Measurements from ENCODE around the gene MAGI1. TPM values are rescaled to one million over a fixed set of nuclear protein-coding genes. Genes with fewer than 3 reads are reported as not detected.
A peak's percentile ranks its signal among the peaks of the same experiment; 100 is the strongest.

MAGI1 gene
- polyA plus RNA-seq, 6 donors from 2014 or later: 0.08 TPM; not detected in 5

GRCh38 chr3:65485826-65486469, 552.8 kb downstream of the MAGI1 start:
- no peak overlapping the region for H3K4me3 Mint-ChIP-seq
- no peaks in the 10 kb centered on the region for H3K27me3 Mint-ChIP-seq
- H3K27ac Mint-ChIP-seq: no peak overlapping the region
- H3K9me3 Mint-ChIP-seq: peaks cover 0 to 4% (median 1%) of the 10 kb centered on the region in 7 donors
- no peaks in the 10 kb centered on the region for H3K4me1 Mint-ChIP-seq
- ATAC-seq (ENCODE audit: low read depth in 2 of 2): no peak
- no peaks in the 10 kb centered on the region for H3K36me3 Mint-ChIP-seq
- DNase-seq: no peak

GRCh38 chr3:65484964-65485363, 553.8 kb downstream of the MAGI1 start:
- no peak overlapping the region for H3K27ac Mint-ChIP-seq
- H3K4me3 Mint-ChIP-seq: no peak overlapping the region
- H3K27me3 Mint-ChIP-seq: no peaks in the 10 kb centered on the region
- H3K9me3 Mint-ChIP-seq: peaks cover 0 to 4% (median 1%) of the 10 kb centered on the region in 7 donors
- H3K36me3 Mint-ChIP-seq: no peaks in the 10 kb centered on the region
- H3K4me1 Mint-ChIP-seq: no peaks in the 10 kb centered on the region
- no peak for DNase-seq
- ATAC-seq (ENCODE audit: low read depth in 2 of 2): no peak

GRCh38 chr3:65483480-65483879, 555.2 kb downstream of the MAGI1 start:
- H3K4me1 Mint-ChIP-seq: no peaks in the 10 kb centered on the region
- no peak overlapping the region for H3K27ac Mint-ChIP-seq
- peak overlapping the region in 1 of 8 donors; percentile 51 for H3K4me3 Mint-ChIP-seq
- H3K9me3 Mint-ChIP-seq: peaks cover 0 to 4% (median 1%) of the 10 kb centered on the region in 7 donors
- H3K36me3 Mint-ChIP-seq: no peaks in the 10 kb centered on the region
- ATAC-seq (ENCODE audit: low read depth in 2 of 2) (no peak), DNase-seq (no peak)
- no peaks in the 10 kb centered on the region for H3K27me3 Mint-ChIP-seq

GRCh38 chr3:65483011-65483410, 555.7 kb downstream of the MAGI1 start:
- DNase-seq (no peak), ATAC-seq (ENCODE audit: low read depth in 2 of 2) (no peak)
- Mint-ChIP-seq H3K4me3 (no peak overlapping the region), H3K27me3 (no peaks in the 10 kb centered on the region), H3K27ac (no peak overlapping the region), H3K4me1 (no peaks in the 10 kb centered on the region), H3K9me3 (peaks cover 0 to 4% (median under 1%) of the 10 kb centered on the region in 7 donors), H3K36me3 (no peaks in the 10 kb centered on the region)

- Mint-ChIP-seq H3K27me3 (no peaks in the 10 kb centered on the region), H3K27ac (no peak overlapping the region), H3K36me3 (no peaks in the 10 kb centered on the region), H3K9me3 (peaks cover 0 to 4% (median 0%) of the 10 kb centered on the region in 7 donors), H3K4me1 (no peaks in the 10 kb centered on the region), H3K4me3 (no peak overlapping the region)
- DNase-seq: no peak
- no peak for ATAC-seq (ENCODE audit: low read depth in 2 of 2)
These were observed 557.6 kb downstream of the MAGI1 start for GRCh38 chr3:65481085-65481484.

GRCh38 chr3:65479990-65480389, 558.7 kb downstream of the MAGI1 start:
- no peak overlapping the region for H3K4me3 Mint-ChIP-seq
- no peak overlapping the region for H3K27ac Mint-ChIP-seq
- H3K27me3 Mint-ChIP-seq: no peaks in the 10 kb centered on the region
- no peaks in the 10 kb centered on the region for H3K36me3 Mint-ChIP-seq
- peaks cover 0 to 4% (median 0%) of the 10 kb centered on the region in 7 donors for H3K9me3 Mint-ChIP-seq
- H3K4me1 Mint-ChIP-seq: no peaks in the 10 kb centered on the region
- ATAC-seq (ENCODE audit: low read depth in 2 of 2) (no peak), DNase-seq (no peak)

- H3K9me3 Mint-ChIP-seq: peaks cover 0 to 4% (median 0%) of the 10 kb centered on the region in 7 donors
- no peak for DNase-seq
- H3K27me3 Mint-ChIP-seq: no peaks in the 10 kb centered on the region
These were observed 559.9 kb downstream of the MAGI1 start for GRCh38 chr3:65478551-65479500.

GRCh38 chr3:65473736-65474135, 565.0 kb downstream of the MAGI1 start:
- H3K4me1 Mint-ChIP-seq: no peaks in the 10 kb centered on the region
- H3K4me3 Mint-ChIP-seq: no peak overlapping the region
- H3K36me3 Mint-ChIP-seq: no peaks in the 10 kb centered on the region
- ATAC-seq (ENCODE audit: low read depth in 2 of 2): no peak
- H3K27me3 Mint-ChIP-seq: no peaks in the 10 kb centered on the region
- peaks cover 0 to 5% (median 0%) of the 10 kb centered on the region in 7 donors for H3K9me3 Mint-ChIP-seq
- no peak for DNase-seq
- no peak overlapping the region for H3K27ac Mint-ChIP-seq

More at GRCh38 chr3:65478551-65479500, 559.9 kb downstream of the MAGI1 start:
- no peak overlapping the region for H3K27ac Mint-ChIP-seq
- H3K4me3 Mint-ChIP-seq: no peak overlapping the region
- ATAC-seq (ENCODE audit: low read depth in 2 of 2): no peak
- H3K36me3 Mint-ChIP-seq: no peaks in the 10 kb centered on the region
- H3K4me1 Mint-ChIP-seq: no peaks in the 10 kb centered on the region

- H3K4me3 Mint-ChIP-seq: no peak overlapping the region
- no peaks in the 10 kb centered on the region for H3K36me3 Mint-ChIP-seq
- H3K9me3 Mint-ChIP-seq: peaks cover 0 to 5% (median 0%) of the 10 kb centered on the region in 7 donors
- no peaks in the 10 kb centered on the region for H3K4me1 Mint-ChIP-seq
- ATAC-seq (ENCODE audit: low read depth in 2 of 2): no peak
- DNase-seq: no peak
- no peaks in the 10 kb centered on the region for H3K27me3 Mint-ChIP-seq
- no peak overlapping the region for H3K27ac Mint-ChIP-seq
These were observed 566.2 kb downstream of the MAGI1 start for GRCh38 chr3:65472501-65472900.

- H3K4me1 Mint-ChIP-seq: no peaks in the 10 kb centered on the region
- H3K4me3 Mint-ChIP-seq: no peak overlapping the region
- H3K9me3 Mint-ChIP-seq: peaks cover 4 to 35% (median 7%) of the 10 kb centered on the region in 7 donors
- peak overlapping the region in 1 of 6 donors; percentile 28 for H3K27ac Mint-ChIP-seq
- DNase-seq (no peak), ATAC-seq (ENCODE audit: low read depth in 2 of 2) (no peak)
- H3K27me3 Mint-ChIP-seq: no peaks in the 10 kb centered on the region
- no peaks in the 10 kb centered on the region for H3K36me3 Mint-ChIP-seq
These were observed 572.3 kb downstream of the MAGI1 start for GRCh38 chr3:65466300-65466988.

GRCh38 chr3:65449841-65450428, 588.8 kb downstream of the MAGI1 start:
- H3K27me3 Mint-ChIP-seq: no peaks in the 10 kb centered on the region
- DNase-seq (no peak), ATAC-seq (ENCODE audit: low read depth in 2 of 2) (no peak)
- no peaks in the 10 kb centered on the region for H3K4me1 Mint-ChIP-seq
- no peak overlapping the region for H3K27ac Mint-ChIP-seq
- H3K9me3 Mint-ChIP-seq: peaks cover 0 to 9% (median under 1%) of the 10 kb centered on the region in 7 donors
- H3K4me3 Mint-ChIP-seq: no peak overlapping the region
- no peaks in the 10 kb centered on the region for H3K36me3 Mint-ChIP-seq

- Mint-ChIP-seq H3K36me3 (no peaks in the 10 kb centered on the region), H3K9me3 (peaks cover 0 to 8% (median 0%) of the 10 kb centered on the region in 7 donors), H3K27me3 (no peaks in the 10 kb centered on the region), H3K4me1 (no peaks in the 10 kb centered on the region), H3K4me3 (no peak overlapping the region), H3K27ac (no peak overlapping the region)
- ATAC-seq (ENCODE audit: low read depth in 2 of 2) (no peak), DNase-seq (no peak)
These were observed 590.6 kb downstream of the MAGI1 start for GRCh38 chr3:65448120-65448519.

GRCh38 chr3:65445573-65446169, 593.0 kb downstream of the MAGI1 start:
- no peak overlapping the region for H3K27ac Mint-ChIP-seq
- no peaks in the 10 kb centered on the region for H3K4me1 Mint-ChIP-seq
- peaks cover 0 to 5% (median 0%) of the 10 kb centered on the region in 7 donors for H3K9me3 Mint-ChIP-seq
- ATAC-seq (ENCODE audit: low read depth in 2 of 2) (no peak), DNase-seq (no peak)
- H3K27me3 Mint-ChIP-seq: no peaks in the 10 kb centered on the region
- H3K36me3 Mint-ChIP-seq: no peaks in the 10 kb centered on the region
- no peak overlapping the region for H3K4me3 Mint-ChIP-seq
